Measurements from ENCODE around the gene SERPINB1. TPM values are rescaled to one million over a fixed set of nuclear protein-coding genes. Genes with fewer than 3 reads are reported as not detected.
A peak's percentile ranks its signal among the peaks of the same experiment; 100 is the strongest.

SERPINB1 gene
- total RNA-seq, 4 donors from 2014 or later = 7.7 to 28.2 (median 17.2) TPM

DNA sequence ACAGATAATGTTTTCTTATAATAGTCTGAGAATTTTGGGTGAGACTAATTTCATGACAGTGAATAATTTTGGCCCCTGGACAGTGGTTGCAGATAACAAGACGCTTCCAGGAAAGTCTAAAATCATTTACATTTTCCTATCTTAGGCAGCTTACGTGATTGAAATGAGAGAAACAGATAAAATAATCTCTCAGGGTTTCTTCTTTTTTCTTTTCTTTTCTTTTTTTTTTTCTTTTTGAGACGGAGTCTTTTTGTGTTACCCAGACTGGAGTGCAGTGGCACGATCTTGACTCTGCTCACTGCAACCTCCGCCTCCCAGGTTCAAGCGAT, 4.2 kb upstream of the SERPINB1 start:
- peak overlapping the region; percentile 86 to 88 for H3K27ac ChIP-seq
- intact Hi-C loops (cut with DNase I; ENCODE audit: low total_unique reads) = loop anchor here (10.0 kb wide), 1 partner anchor 89 kb away; no protein-coding TSS in a partner anchor
- H3K9me3 ChIP-seq = no peaks in the 10 kb centered on the region
- H3K36me3 ChIP-seq = no peaks in the 10 kb centered on the region
- H3K27me3 ChIP-seq = no peaks in the 10 kb centered on the region
- no peak overlapping the region for H3K4me3 ChIP-seq
- H3K4me1 ChIP-seq = no peaks in the 10 kb centered on the region
- DNase-seq = no peak
- no peak for TF ChIP-seq POLR2A (IDR thresholded peaks at IDR 0.05)
- TF ChIP-seq, protein P1, sequence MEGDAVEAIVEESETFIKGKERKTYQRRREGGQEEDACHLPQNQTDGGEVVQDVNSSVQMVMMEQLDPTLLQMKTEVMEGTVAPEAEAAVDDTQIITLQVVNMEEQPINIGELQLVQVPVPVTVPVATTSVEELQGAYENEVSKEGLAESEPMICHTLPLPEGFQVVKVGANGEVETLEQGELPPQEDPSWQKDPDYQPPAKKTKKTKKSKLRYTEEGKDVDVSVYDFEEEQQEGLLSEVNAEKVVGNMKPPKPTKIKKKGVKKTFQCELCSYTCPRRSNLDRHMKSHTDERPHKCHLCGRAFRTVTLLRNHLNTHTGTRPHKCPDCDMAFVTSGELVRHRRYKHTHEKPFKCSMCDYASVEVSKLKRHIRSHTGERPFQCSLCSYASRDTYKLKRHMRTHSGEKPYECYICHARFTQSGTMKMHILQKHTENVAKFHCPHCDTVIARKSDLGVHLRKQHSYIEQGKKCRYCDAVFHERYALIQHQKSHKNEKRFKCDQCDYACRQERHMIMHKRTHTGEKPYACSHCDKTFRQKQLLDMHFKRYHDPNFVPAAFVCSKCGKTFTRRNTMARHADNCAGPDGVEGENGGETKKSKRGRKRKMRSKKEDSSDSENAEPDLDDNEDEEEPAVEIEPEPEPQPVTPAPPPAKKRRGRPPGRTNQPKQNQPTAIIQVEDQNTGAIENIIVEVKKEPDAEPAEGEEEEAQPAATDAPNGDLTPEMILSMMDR (IDR thresholded peaks at IDR 0.05) = no peak

GRCh38 chr6:2844008-2844407, 2.3 kb upstream of the SERPINB1 start:
- no peaks in the 10 kb centered on the region for H3K36me3 ChIP-seq
- no peak overlapping the region for H3K4me3 ChIP-seq
- intact Hi-C loops (cut with DNase I; ENCODE audit: low total_unique reads) = loop anchor here (10.0 kb wide), 1 partner anchor 91 kb away; no protein-coding TSS in a partner anchor
- no peak for DNase-seq
- H3K4me1 ChIP-seq = no peaks in the 10 kb centered on the region
- no peaks in the 10 kb centered on the region for H3K9me3 ChIP-seq
- no peaks in the 10 kb centered on the region for H3K27me3 ChIP-seq
- no peak for TF ChIP-seq POLR2A (IDR thresholded peaks at IDR 0.05)
- TF ChIP-seq, protein P1 (IDR thresholded peaks at IDR 0.05) = no peak
- H3K27ac ChIP-seq = no peak overlapping the region

DNA sequence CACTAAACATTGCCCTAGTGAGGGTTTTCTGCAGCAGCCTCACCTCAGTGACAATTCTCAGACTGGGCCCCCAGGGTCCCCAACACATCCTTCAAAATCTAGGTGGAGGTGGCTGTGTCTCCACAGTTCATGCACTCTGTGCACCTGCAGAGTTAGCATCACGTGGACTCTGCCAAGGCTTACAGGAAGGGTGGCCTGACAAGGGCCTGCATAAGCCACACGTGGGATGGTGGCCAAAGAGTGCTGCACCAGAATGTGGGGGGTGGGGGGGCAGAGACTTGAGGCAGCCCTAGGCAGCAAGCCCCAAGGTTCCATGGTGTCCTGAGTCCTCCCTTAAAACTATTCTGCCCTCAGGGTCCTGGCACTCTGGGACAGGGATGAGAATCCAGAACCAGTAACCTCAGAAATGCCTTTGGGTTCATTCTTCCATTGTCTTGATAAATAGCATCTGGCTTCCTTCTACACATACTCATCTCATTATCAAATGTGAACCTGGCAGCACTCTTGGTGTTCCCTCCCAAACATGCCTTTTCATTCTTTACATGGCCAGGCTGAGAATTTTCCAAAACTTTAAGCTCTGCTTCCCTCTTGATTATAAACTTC, 1.6 kb upstream of the SERPINB1 start:
- no peaks in the 10 kb centered on the region for H3K4me1 ChIP-seq
- no peak overlapping the region for H3K27ac ChIP-seq
- no peaks in the 10 kb centered on the region for H3K9me3 ChIP-seq
- no peaks in the 10 kb centered on the region for H3K27me3 ChIP-seq
- intact Hi-C loops (cut with DNase I; ENCODE audit: low total_unique reads) = loop anchor here (10.0 kb wide), 1 partner anchor 92 kb away; no protein-coding TSS in a partner anchor
- no peak overlapping the region for H3K4me3 ChIP-seq
- no peak for TF ChIP-seq POLR2A (IDR thresholded peaks at IDR 0.05)
- TF ChIP-seq, protein P1 (IDR thresholded peaks at IDR 0.05) = no peak
- DNase-seq = no peak
- H3K36me3 ChIP-seq = no peaks in the 10 kb centered on the region

GRCh38 chr6:2842139-2842552, 483 bp upstream of the SERPINB1 start:
- no peaks in the 10 kb centered on the region for H3K36me3 ChIP-seq
- H3K4me1 ChIP-seq = no peaks in the 10 kb centered on the region
- no peak for TF ChIP-seq POLR2A (IDR thresholded peaks at IDR 0.05)
- TF ChIP-seq, protein P1 (IDR thresholded peaks at IDR 0.05) = no peak
- H3K27ac ChIP-seq = peak overlapping the region; percentile 90
- DNase-seq = no peak
- intact Hi-C loops (cut with DNase I; ENCODE audit: low total_unique reads) = loop anchor here (10.0 kb wide), 1 partner anchor 93 kb away; no protein-coding TSS in a partner anchor
- peak overlapping the region; percentile 38 to 58 for H3K4me3 ChIP-seq
- no peaks in the 10 kb centered on the region for H3K9me3 ChIP-seq
- H3K27me3 ChIP-seq = no peaks in the 10 kb centered on the region

DNA sequence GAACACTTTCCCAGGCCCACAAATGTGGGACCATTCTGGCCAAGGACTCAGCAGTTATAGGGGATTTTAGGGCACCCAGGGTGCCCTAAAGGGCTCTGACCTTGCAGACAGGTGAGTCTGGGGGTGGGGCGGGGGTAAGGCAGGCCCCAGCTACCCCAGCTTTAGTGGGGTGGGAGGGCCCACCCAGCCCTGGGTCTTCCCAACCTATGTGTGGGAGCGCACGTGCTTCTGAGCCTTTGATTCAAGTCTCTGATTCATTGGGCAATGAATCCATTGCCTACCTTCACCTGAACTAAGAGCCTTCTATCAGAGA, 958 bp downstream of the SERPINB1 start:
- no peaks in the 10 kb centered on the region for H3K9me3 ChIP-seq
- intact Hi-C loops (cut with DNase I; ENCODE audit: low total_unique reads) = loop anchor here (10.0 kb wide), 1 partner anchor 94 kb away; no protein-coding TSS in a partner anchor
- no peak for DNase-seq
- no peaks in the 10 kb centered on the region for H3K36me3 ChIP-seq
- no peaks in the 10 kb centered on the region for H3K27me3 ChIP-seq
- no peak for TF ChIP-seq POLR2A (IDR thresholded peaks at IDR 0.05)
- TF ChIP-seq, protein P1 (IDR thresholded peaks at IDR 0.05) = no peak
- peak overlapping the region; percentile 38 to 58 for H3K4me3 ChIP-seq
- H3K27ac ChIP-seq = peak overlapping the region; percentile 90
- H3K4me1 ChIP-seq = no peaks in the 10 kb centered on the region

Data from uterus (tissue), 4 donors.